IPS-NIHi7 (cell line): Measurements from ENCODE around the gene CRACDL.
A peak's percentile ranks its signal among the peaks of the same experiment; 100 is the strongest.
"Not testable (repeated sequence)": the region's sequence is repeated elsewhere in the genome, so short reads cannot be mapped to it uniquely, and the experiment has no call there.

Experiments used
- DNase-seq: peaks from one replicate; pipeline ENCODE4 v3.0.0; 2012; ENCODE audit warnings: mixed read lengths; ENCODE audit errors: extremely low spot score

The CRACDL gene

GRCh38 chr2:98777076-98777475 is 158.9 kb downstream of the CRACDL start:
- no peak for DNase-seq

- DNase-seq = no peak
These were observed 159.9 kb downstream of the CRACDL start for GRCh38 chr2:98776136-98776535.

- DNase-seq = no peak
These were observed 160.7 kb downstream of the CRACDL start for GRCh38 chr2:98775146-98775986.

GRCh38 chr2:98773907-98774306 is 162.1 kb downstream of the CRACDL start:
- peak; percentile 45 for DNase-seq

GRCh38 chr2:98773169-98773568 is 162.9 kb downstream of the CRACDL start:
- no peak for DNase-seq

- DNase-seq = no peak
These were observed 163.5 kb downstream of the CRACDL start for GRCh38 chr2:98772536-98772935.

GRCh38 chr2:98771721-98772524 is 164.1 kb downstream of the CRACDL start:
- DNase-seq = no peak

GRCh38 chr2:98771264-98771663 is 164.8 kb downstream of the CRACDL start:
- DNase-seq = no peak

GRCh38 chr2:98769784-98770183 is 166.2 kb downstream of the CRACDL start:
- no peak for DNase-seq

GRCh38 chr2:98769114-98769476 is 166.9 kb downstream of the CRACDL start:
- no peak for DNase-seq

- no peak for DNase-seq
These were observed 167.5 kb downstream of the CRACDL start for GRCh38 chr2:98768384-98769113.

- DNase-seq = no peak
These were observed 171.5 kb downstream of the CRACDL start for GRCh38 chr2:98764499-98764898.

GRCh38 chr2:98763209-98763951 is 172.6 kb downstream of the CRACDL start:
- DNase-seq = no peak

GRCh38 chr2:98761909-98762308 is 174.1 kb downstream of the CRACDL start:
- no peak for DNase-seq

- DNase-seq = no peak
These were observed 174.7 kb downstream of the CRACDL start for GRCh38 chr2:98761267-98761781.

GRCh38 chr2:98759827-98760625 is 176.0 kb downstream of the CRACDL start:
- DNase-seq = no peak

- DNase-seq = no peak
These were observed 176.7 kb downstream of the CRACDL start for GRCh38 chr2:98759338-98759737.

GRCh38 chr2:98757904-98758421 is 178.1 kb downstream of the CRACDL start:
- DNase-seq = no peak

- DNase-seq = no peak
These were observed 182.2 kb downstream of the CRACDL start for GRCh38 chr2:98753801-98754200.

GRCh38 chr2:98752711-98753110 is 183.3 kb downstream of the CRACDL start:
- not testable (repeated sequence) for DNase-seq
